A673 (cell line): ENCODE results near the gene DMRTA2.

Experiments used
- EZH2 ChIP-seq: fragments of 200-600 bp; sonication (generic); IDR thresholded peaks from 2 replicates; pipeline ENCODE4 v1.6.1; 2017; ENCODE audit warnings: borderline replicate concordance, low read depth, mild to moderate bottlenecking, mixed read lengths, antibody characterized with exemption, low read length; ENCODE audit not compliant: poor library complexity, severe bottlenecking
- TF ChIP-seq, protein P1 (sequence below): fragments of 300-800, 200-600 bp; sonication (generic); conservative IDR thresholded peaks from 2 replicates; pipeline ENCODE4 v1.5.1; 2017; ENCODE audit warnings: low read depth, mild to moderate bottlenecking, antibody characterized with exemption, low read length, moderate library complexity, mixed read lengths

DNA sequence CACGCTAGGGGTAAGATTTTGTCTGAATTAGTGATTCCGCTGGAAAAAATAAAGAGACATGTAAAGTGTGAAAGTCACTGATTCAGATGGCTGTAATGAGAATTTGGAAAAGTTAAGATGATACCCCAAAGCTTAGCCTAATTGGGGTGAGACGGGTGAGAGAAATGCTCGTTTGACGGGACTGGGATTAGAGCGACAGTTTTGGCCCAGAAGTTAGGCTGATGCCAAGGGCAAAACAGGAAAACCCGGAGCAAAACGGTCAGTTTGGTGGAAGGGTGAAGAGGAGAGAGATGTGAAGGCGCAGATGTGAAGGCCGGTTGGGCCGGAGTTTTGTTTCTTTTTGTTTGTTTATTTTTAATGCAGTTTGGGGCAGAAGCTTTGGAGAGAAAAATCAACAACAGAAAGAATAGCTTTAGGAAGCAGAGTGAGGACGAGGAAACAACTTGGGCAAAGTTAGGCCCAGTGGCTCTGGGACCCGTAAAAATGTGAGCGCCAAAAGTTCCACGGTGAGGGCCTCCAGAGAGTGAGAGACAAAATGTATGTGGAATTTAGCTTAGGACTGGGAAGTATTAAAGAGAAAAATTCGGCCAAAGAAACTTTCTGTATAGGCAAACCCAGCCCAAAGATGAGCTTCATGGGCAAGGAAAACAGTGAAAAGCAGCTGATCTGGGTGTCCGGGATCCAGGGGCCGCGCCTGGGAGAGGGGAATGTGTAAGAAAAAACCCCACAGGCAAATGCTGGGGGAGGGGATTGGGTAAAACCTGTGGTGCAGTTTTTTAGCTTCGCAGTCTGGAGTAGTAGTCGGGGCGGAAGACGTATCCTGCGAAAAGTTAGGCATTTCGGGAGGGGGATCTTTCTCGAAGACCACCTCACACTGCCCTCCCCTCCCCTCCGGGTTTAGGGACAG is 1.2 kb downstream of the DMRTA2 start:
- TF ChIP-seq, protein P1, sequence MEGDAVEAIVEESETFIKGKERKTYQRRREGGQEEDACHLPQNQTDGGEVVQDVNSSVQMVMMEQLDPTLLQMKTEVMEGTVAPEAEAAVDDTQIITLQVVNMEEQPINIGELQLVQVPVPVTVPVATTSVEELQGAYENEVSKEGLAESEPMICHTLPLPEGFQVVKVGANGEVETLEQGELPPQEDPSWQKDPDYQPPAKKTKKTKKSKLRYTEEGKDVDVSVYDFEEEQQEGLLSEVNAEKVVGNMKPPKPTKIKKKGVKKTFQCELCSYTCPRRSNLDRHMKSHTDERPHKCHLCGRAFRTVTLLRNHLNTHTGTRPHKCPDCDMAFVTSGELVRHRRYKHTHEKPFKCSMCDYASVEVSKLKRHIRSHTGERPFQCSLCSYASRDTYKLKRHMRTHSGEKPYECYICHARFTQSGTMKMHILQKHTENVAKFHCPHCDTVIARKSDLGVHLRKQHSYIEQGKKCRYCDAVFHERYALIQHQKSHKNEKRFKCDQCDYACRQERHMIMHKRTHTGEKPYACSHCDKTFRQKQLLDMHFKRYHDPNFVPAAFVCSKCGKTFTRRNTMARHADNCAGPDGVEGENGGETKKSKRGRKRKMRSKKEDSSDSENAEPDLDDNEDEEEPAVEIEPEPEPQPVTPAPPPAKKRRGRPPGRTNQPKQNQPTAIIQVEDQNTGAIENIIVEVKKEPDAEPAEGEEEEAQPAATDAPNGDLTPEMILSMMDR = no peak
- no peak for TF ChIP-seq EZH2
